ENCODE results near the gene JPH4.
A peak's percentile ranks its signal among the peaks of the same experiment; 100 is the strongest.

JPH4 gene

GRCh38 chr14:23571701-23572523 is 6.7 kb downstream of the JPH4 start:
- Histone ChIP-seq H3K4me1 (peaks cover 18% of the 10 kb centered on the region), H3K27ac (no peak overlapping the region), H3K27me3 (ENCODE audit: control insufficient read depth, insufficient read depth, low read length) (no peaks in the 10 kb centered on the region), H2AFZ (no peak overlapping the region), H3K9ac (no peak overlapping the region), H3K4me2 (ENCODE audit: low read length) (no peak overlapping the region), H3K4me3 (ENCODE audit: low read depth, low read length) (no peak overlapping the region), H3K36me3 (ENCODE audit: control insufficient read depth, insufficient read depth, low read length) (no peaks in the 10 kb centered on the region), H3K9me3 (ENCODE audit: control insufficient read depth, low read length) (no peaks in the 10 kb centered on the region), H3K79me2 (no peaks in the 10 kb centered on the region)
- TF ChIP-seq, protein P1, sequence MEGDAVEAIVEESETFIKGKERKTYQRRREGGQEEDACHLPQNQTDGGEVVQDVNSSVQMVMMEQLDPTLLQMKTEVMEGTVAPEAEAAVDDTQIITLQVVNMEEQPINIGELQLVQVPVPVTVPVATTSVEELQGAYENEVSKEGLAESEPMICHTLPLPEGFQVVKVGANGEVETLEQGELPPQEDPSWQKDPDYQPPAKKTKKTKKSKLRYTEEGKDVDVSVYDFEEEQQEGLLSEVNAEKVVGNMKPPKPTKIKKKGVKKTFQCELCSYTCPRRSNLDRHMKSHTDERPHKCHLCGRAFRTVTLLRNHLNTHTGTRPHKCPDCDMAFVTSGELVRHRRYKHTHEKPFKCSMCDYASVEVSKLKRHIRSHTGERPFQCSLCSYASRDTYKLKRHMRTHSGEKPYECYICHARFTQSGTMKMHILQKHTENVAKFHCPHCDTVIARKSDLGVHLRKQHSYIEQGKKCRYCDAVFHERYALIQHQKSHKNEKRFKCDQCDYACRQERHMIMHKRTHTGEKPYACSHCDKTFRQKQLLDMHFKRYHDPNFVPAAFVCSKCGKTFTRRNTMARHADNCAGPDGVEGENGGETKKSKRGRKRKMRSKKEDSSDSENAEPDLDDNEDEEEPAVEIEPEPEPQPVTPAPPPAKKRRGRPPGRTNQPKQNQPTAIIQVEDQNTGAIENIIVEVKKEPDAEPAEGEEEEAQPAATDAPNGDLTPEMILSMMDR (IDR thresholded peaks at IDR 0.05): no peak

DNA sequence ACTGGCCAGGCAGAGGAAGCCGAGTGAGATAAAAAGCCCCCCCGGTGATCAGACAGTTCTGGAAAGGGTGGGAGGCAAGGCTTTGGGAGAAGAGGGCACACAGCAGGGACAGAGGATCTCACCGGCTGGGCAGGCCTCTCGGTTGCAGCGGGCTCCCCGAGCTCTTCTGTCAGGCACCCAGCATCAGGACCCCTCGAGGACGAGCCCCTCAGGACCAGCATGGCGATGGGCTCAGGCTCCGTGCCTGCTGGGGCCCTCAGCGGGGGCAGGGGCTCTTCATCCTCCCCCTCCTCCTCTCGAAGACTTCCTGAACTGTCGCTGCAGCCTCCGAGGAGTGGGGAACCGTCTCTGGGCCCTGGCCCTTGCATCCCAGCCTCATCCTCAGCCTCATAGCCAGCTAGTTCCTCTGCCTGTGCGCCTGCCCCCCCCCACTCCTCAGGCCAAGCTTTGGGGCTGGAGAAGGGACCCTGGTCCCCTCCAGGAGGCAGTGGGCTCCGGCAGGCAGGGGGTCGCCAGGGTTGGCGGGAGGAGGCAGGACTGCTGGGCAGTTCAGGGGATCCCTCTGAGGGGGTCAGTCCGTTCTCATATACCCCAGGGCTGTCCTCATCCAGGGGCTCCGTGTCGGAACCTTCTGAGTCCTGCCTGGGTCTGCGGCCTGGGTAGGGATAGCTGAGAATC is 7.6 kb downstream of the JPH4 start:
- no peaks in the 10 kb centered on the region for H3K27me3 ChIP-seq (ENCODE audit: control insufficient read depth, insufficient read depth, low read length)
- no peaks in the 10 kb centered on the region for H3K36me3 ChIP-seq (ENCODE audit: control insufficient read depth, insufficient read depth, low read length)
- H3K27ac ChIP-seq: no peak overlapping the region
- TF ChIP-seq, protein P1 (IDR thresholded peaks at IDR 0.05): no peak
- H3K4me3 ChIP-seq (ENCODE audit: low read depth, low read length): no peak overlapping the region
- H3K4me2 ChIP-seq (ENCODE audit: low read length): no peak overlapping the region
- H2AFZ ChIP-seq: no peak overlapping the region
- peaks cover 24% of the 10 kb centered on the region for H3K4me1 ChIP-seq
- H3K79me2 ChIP-seq: no peaks in the 10 kb centered on the region
- H3K9me3 ChIP-seq (ENCODE audit: control insufficient read depth, low read length): no peaks in the 10 kb centered on the region
- no peak overlapping the region for H3K9ac ChIP-seq

- peak overlapping the region; percentile 92 for H2AFZ ChIP-seq
- H3K27ac ChIP-seq: peak overlapping the region; percentile 89
- H3K9ac ChIP-seq: no peak overlapping the region
- H3K4me3 ChIP-seq (ENCODE audit: low read depth, low read length): no peak overlapping the region
- no peak overlapping the region for H3K4me2 ChIP-seq (ENCODE audit: low read length)
- H3K9me3 ChIP-seq (ENCODE audit: control insufficient read depth, low read length): no peaks in the 10 kb centered on the region
- TF ChIP-seq, protein P1 (IDR thresholded peaks at IDR 0.05): no peak
- no peaks in the 10 kb centered on the region for H3K27me3 ChIP-seq (ENCODE audit: control insufficient read depth, insufficient read depth, low read length)
- H3K79me2 ChIP-seq: no peaks in the 10 kb centered on the region
- peaks cover 24% of the 10 kb centered on the region for H3K4me1 ChIP-seq
- no peaks in the 10 kb centered on the region for H3K36me3 ChIP-seq (ENCODE audit: control insufficient read depth, insufficient read depth, low read length)
Observed at GRCh38 chr14:23569443-23570151, 9.0 kb downstream of the JPH4 start.

DNA sequence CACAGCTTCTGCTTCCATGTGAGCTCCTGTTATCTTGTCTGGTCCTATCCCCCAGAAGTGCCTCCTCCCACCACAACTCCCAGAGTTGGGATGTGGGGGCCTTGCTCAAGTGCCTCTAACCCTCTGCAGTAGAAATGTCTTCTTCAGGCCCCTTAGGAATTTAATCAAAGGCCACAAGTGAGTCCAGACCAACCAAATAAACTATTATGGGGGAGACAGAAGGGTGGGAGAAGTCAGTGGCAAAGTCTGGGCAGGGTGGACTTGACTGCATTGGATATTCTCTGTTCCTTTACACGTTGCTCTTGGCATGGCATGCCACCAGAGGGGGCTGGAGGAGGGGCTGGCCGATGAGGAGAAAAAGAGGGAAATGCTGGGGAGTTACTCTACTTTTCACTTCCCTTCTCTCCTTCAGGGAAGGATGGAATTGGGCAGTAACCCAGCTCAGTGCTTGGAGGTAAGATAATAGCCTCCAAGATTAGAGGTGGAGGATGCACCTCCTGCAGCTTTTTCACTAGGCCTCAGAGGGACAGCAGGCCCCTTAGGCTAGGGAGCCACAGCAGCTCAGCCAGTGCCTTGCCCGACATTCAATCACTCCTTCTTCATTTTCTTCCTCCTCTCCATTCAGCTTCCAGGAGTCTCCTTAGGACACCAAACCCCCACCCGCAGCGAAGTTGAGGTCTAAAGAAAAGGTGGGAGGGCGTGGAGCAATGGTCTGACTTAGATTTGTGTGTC is 9.8 kb downstream of the JPH4 start:
- Histone ChIP-seq H3K27me3 (ENCODE audit: control insufficient read depth, insufficient read depth, low read length) (no peaks in the 10 kb centered on the region), H3K9ac (no peak overlapping the region), H3K4me2 (ENCODE audit: low read length) (no peak overlapping the region), H3K9me3 (ENCODE audit: control insufficient read depth, low read length) (no peaks in the 10 kb centered on the region), H3K79me2 (no peaks in the 10 kb centered on the region), H3K36me3 (ENCODE audit: control insufficient read depth, insufficient read depth, low read length) (no peaks in the 10 kb centered on the region), H3K4me1 (peaks cover 24% of the 10 kb centered on the region), H3K4me3 (ENCODE audit: low read depth, low read length) (no peak overlapping the region), H3K27ac (peak overlapping the region; percentile 89), H2AFZ (peak overlapping the region; percentile 92)
- TF ChIP-seq, protein P1 (IDR thresholded peaks at IDR 0.05): peak; percentile 49

All from parathyroid adenoma (tissue), 2 donors.